Neuronal stem cell (in vitro differentiated cells): ENCODE measurements around the gene TRIM61.
"Not testable (repeated sequence)": the region's sequence is repeated elsewhere in the genome, so short reads cannot be mapped to it uniquely, and the experiment has no call there.

ENCODE experiments used
- DNase-seq: peaks from one replicate; pipeline ENCODE4 v3.0.0-alpha.2; 2013; ENCODE audit warnings: low spot score
- H2AFZ ChIP-seq: one replicate; pipeline ENCODE4 v1.6.1; 2013; ENCODE audit warnings: mild to moderate bottlenecking, low read length, inconsistent platforms
- H2AK5ac ChIP-seq: 2 replicates; pipeline ENCODE4 v1.6.1; 2013; ENCODE audit warnings: low read depth, mild to moderate bottlenecking, inconsistent platforms, low read length, moderate library complexity, mixed read lengths
- H2BK120ac ChIP-seq: 2 replicates; pipeline ENCODE4 v1.6.1; 2013; ENCODE audit warnings: low read depth, mild to moderate bottlenecking, inconsistent platforms, low read length, moderate library complexity, mixed read lengths
- H2BK12ac ChIP-seq: one replicate; pipeline ENCODE4 v1.6.1; 2013; ENCODE audit warnings: low read length, inconsistent platforms
- H2BK15ac ChIP-seq: 2 replicates; pipeline ENCODE4 v1.6.1; 2013; ENCODE audit warnings: mild to moderate bottlenecking, low read length, inconsistent platforms, mixed read lengths
- H2BK5ac ChIP-seq: one replicate; pipeline ENCODE4 v1.6.1; 2013; ENCODE audit warnings: inconsistent platforms, mild to moderate bottlenecking, low read length, moderate library complexity
- H3K14ac ChIP-seq: one replicate; pipeline ENCODE4 v1.6.1; 2013; ENCODE audit warnings: low read length, inconsistent platforms
- H3K18ac ChIP-seq: 2 replicates; pipeline ENCODE4 v1.6.1; 2013; ENCODE audit warnings: low read length, inconsistent platforms
- H3K23ac ChIP-seq: 2 replicates; pipeline ENCODE4 v1.6.1; 2013; ENCODE audit warnings: low read depth, mild to moderate bottlenecking, mixed read lengths, low read length, inconsistent platforms; ENCODE audit not compliant: poor library complexity
- H3K27ac ChIP-seq: replicated peaks from 3 replicates; pipeline ENCODE4 v1.5.1; 2013; ENCODE audit warnings: low read length, inconsistent platforms
- H3K27me3 ChIP-seq, 3 experiments: 2 replicates each; pipeline ENCODE4 v1.6.1; 2013; ENCODE audit warnings: low read length in 3 of 3, mild to moderate bottlenecking in 2 of 3, inconsistent platforms in 1 of 3, low read depth in 1 of 3, mixed read lengths in 1 of 3, moderate library complexity in 1 of 3; ENCODE audit not compliant: control insufficient read depth in 3 of 3, insufficient read depth in 3 of 3
- H3K36me3 ChIP-seq, 2 donors: replicated peaks in 1 of 2; 2 replicates each; pipeline ENCODE4 v1.6.1; 2013; ENCODE audit warnings: low read length in 2 of 2; ENCODE audit not compliant: control insufficient read depth in 2 of 2, insufficient read depth in 2 of 2
- H3K4ac ChIP-seq: 2 replicates; pipeline ENCODE4 v1.6.1; 2013; ENCODE audit warnings: inconsistent platforms, mild to moderate bottlenecking, low read length, moderate library complexity
- H3K4me1 ChIP-seq, 2 donors: 1 replicate in 1 of 2; 2 replicates in 1 of 2; pipeline ENCODE4 v1.6.1; 2013; ENCODE audit warnings: low read length in 2 of 2, low read depth in 1 of 2; ENCODE audit not compliant: control insufficient read depth in 2 of 2, insufficient read depth in 1 of 2
- H3K4me2 ChIP-seq: one replicate; pipeline ENCODE4 v1.6.1; 2013; ENCODE audit warnings: mild to moderate bottlenecking, low read length, inconsistent platforms; ENCODE audit not compliant: insufficient read depth, poor library complexity, severe bottlenecking
- H3K4me3 ChIP-seq, 2 donors: 2 replicates each; pipeline ENCODE4 v1.5.1; 2013; ENCODE audit warnings: low read length in 2 of 2, mild to moderate bottlenecking in 2 of 2, inconsistent platforms in 1 of 2, moderate library complexity in 1 of 2
- H3K79me1 ChIP-seq: one replicate; pipeline ENCODE4 v1.6.1; 2013; ENCODE audit warnings: low read depth, mild to moderate bottlenecking, inconsistent platforms, low read length, moderate library complexity
- H3K9ac ChIP-seq: one replicate; pipeline ENCODE4 v1.6.1; 2013; ENCODE audit warnings: mild to moderate bottlenecking, low read depth, low read length, inconsistent platforms; ENCODE audit not compliant: poor library complexity
- H3K9me3 ChIP-seq, 2 donors: replicated peaks in 1 of 2; 2 replicates each; pipeline versions ENCODE3 to v1.6.1; 2013; ENCODE audit warnings: low read length in 2 of 2, mild to moderate bottlenecking in 2 of 2, inconsistent platforms in 1 of 2, low read depth in 1 of 2, mixed read lengths in 1 of 2, moderate library complexity in 1 of 2; ENCODE audit not compliant: control insufficient read depth in 2 of 2, insufficient read depth in 1 of 2
- H4K8ac ChIP-seq: one replicate; pipeline ENCODE4 v1.6.1; 2013; ENCODE audit warnings: low read depth, mild to moderate bottlenecking, inconsistent platforms, low read length, moderate library complexity
- H4K91ac ChIP-seq: one replicate; pipeline ENCODE4 v1.6.1; 2013; ENCODE audit warnings: low read length, low read depth, mild to moderate bottlenecking, inconsistent platforms; ENCODE audit not compliant: poor library complexity
- WGBS, 2 donors: extraction: QIAGEN DNeasy Blood & Tissue Kit; methylation state at CpG; one replicate each; pipeline ENCODE4 v1.1.7; 2013; ENCODE audit warnings: missing lambda C conversion rate in 2 of 2, mixed read lengths in 1 of 2; ENCODE audit not compliant: insufficient read length in 2 of 2, insufficient replicate concordance in 1 of 2; ENCODE audit errors: extremely low coverage in 2 of 2; 5-methylcytosine and 5-hydroxymethylcytosine counted together

TRIM61 gene

DNA sequence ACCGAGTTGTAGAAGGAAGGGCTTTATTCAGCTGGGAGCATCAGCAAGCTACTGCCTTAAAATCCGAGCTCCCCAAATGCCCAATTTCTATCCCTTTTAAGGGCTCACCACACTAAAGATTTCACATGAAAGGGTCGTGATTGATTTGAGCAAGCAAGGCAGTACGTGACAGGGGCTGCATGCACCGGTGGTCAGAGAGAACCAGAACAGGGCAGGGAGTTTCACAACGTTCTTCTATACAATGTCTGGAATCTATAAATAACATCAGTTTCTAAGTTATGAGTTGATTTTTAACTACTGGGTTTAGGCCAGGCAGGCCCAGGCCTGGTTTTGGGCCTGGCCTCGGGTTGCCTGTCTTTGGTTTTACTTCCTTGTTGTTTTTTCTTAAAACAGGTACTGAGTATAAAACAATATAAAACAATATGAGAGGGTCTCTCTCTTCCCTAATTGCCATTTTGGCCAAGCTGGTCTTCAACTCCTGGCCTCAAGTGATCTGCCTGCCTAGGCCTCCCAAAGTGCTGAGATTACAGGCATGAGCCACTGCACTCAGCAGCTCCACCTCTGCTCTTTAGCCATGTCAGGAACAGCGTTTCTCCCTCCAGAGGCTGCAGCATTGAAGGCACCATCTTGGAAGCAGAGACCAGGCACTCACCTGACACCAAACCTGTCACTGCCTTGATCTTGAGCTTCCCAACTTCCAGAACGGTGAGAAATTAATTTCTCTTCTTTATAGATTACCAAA, 41.4 kb downstream of the TRIM61 start:
- not testable (repeated sequence) for H3K14ac ChIP-seq, H2AK5ac ChIP-seq, DNase-seq, H3K27me3 ChIP-seq, H2BK5ac ChIP-seq, H3K4me3 ChIP-seq, H3K23ac ChIP-seq, H3K18ac ChIP-seq, H4K91ac ChIP-seq, H3K36me3 ChIP-seq, H2BK12ac ChIP-seq, H2BK15ac ChIP-seq, H2BK120ac ChIP-seq, H3K79me1 ChIP-seq, H3K9ac ChIP-seq, H4K8ac ChIP-seq, H3K9me3 ChIP-seq, H3K4ac ChIP-seq, H3K27ac ChIP-seq, H3K4me1 ChIP-seq, H3K4me2 ChIP-seq
- no CpG with 5 or more reads among the region's 9 CpGs for WGBS, 2 donors
- H2AFZ ChIP-seq: peak overlapping the region; percentile 29

DNA sequence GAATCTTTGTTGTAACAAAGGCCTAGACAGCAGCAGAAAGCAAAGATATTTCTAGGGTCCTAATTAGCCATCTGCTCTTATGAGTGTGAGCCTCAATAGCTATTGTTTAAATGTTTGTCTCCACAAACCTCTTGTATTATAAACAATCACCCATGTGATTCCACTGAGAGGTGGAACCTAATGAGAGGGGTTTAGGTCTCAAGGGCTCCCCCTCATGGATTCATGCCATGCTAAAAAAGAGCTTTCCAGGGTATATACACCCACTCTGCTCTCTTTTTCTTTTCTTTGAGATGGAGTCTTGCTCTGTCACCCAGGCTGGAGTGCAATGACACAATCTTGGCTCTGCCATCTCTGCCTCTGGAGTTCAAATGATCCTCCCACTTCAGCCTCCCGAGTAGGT, 42.1 kb downstream of the TRIM61 start:
- Histone ChIP-seq H3K9me3 (no peaks in the 10 kb centered on the region), H3K79me1 (no peaks in the 10 kb centered on the region), H3K18ac (no peak overlapping the region), H3K23ac (no peak overlapping the region), H2BK120ac (no peak overlapping the region), H4K91ac (no peak overlapping the region), H2BK5ac (no peak overlapping the region), H2BK12ac (no peak overlapping the region), H3K14ac (no peak overlapping the region), H3K27me3 (no peaks in the 10 kb centered on the region), H3K27ac (no peak overlapping the region), H3K4ac (no peak overlapping the region), H3K4me2 (no peak overlapping the region), H3K9ac (no peak overlapping the region), H3K4me1 (peaks cover 0 to 4% of the 10 kb centered on the region in 2 donors), H2AFZ (no peak overlapping the region), H4K8ac (no peak overlapping the region), H3K4me3 (no peak overlapping the region), H2AK5ac (no peak overlapping the region), H2BK15ac (no peak overlapping the region), H3K36me3 (no peaks in the 10 kb centered on the region)
- no peak for DNase-seq
- WGBS, 2 donors: no CpG with 5 or more reads among the region's 1 CpG

DNA sequence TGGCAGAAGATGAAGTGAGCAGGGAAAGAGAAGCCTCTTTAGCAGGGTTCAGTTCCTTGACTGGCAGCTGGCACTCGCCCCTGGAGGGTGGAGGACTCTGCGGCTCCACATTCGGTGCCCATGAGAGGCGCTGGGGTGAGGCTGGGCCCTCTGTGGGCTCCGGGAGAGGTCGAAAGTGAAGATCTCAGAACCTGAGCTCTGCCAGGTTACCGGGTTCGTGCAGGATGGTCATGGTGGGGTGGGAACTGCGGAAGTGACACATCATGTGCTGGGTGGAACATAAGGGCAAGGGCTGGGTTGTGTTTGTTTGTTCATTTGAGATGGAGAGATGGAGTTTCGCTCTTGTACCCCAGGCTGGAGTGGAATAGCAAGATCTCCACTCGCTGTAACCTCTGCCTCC, 44.2 kb downstream of the TRIM61 start:
- H3K14ac ChIP-seq: no peak overlapping the region

DNA sequence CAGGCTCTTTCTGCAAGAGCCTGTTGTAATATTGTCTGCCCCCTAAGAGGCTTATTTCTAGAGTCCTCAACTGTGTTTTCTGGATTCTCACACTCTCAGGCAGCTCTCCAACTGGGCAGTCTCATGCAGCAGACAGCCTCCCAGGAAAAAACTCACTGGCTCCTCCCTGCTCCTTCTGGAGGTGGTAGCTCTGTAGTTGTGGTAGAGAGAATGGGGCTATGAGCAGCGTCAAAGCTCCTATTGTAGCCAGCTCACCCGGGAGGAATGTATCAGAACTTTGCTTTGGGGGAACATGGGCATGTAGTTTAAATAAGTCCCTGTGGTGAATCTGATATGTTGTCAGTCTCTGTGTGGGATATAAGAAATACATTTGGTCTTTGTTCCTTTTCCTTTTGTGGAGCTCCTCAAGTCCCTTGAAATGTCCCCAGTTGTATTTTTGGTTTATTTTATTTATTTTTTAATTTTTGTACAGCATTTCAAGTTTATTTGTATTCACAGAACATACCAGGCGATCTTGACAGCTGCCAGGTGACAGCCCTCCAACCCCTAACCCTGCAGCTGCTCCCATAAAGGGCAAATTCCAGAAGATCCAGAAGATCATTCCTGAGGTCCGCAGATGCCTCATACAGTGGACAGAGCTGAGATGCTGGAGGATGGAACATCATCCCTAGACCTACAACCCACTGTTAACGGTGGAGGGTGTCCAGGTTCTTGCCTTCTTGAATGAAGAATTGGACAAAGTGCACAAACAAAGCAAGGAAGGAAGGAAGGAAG, 45.7 kb downstream of the TRIM61 start:
- Histone ChIP-seq H3K9me3 (no peaks in the 10 kb centered on the region), H3K79me1 (no peaks in the 10 kb centered on the region), H3K4me2 (no peak overlapping the region), H4K8ac (no peak overlapping the region), H2BK120ac (no peak overlapping the region), H2BK12ac (no peak overlapping the region), H3K4ac (no peak overlapping the region), H2AFZ (no peak overlapping the region), H4K91ac (no peak overlapping the region), H3K27me3 (no peaks in the 10 kb centered on the region), H3K18ac (no peak overlapping the region), H2AK5ac (no peak overlapping the region), H3K27ac (no peak overlapping the region), H3K14ac (no peak overlapping the region), H3K23ac (no peak overlapping the region), H3K36me3 (no peaks in the 10 kb centered on the region), H3K4me3 (no peak overlapping the region), H3K9ac (no peak overlapping the region), H3K4me1 (no peaks in the 10 kb centered on the region), H2BK5ac (no peak overlapping the region), H2BK15ac (no peak overlapping the region)
- no peak for DNase-seq
- WGBS, 2 donors: no CpG with 5 or more reads among the region's 5 CpGs

More for the DNA sequence above, 44.2 kb downstream of the TRIM61 start:
- H2AFZ ChIP-seq: no peak overlapping the region
- no peak overlapping the region for H2BK120ac ChIP-seq
- H3K4me1 ChIP-seq: peaks cover 0 to 3% of the 10 kb centered on the region in 2 donors
- H3K4me2 ChIP-seq: no peak overlapping the region
- H3K27me3 ChIP-seq: no peaks in the 10 kb centered on the region
- no peak overlapping the region for H3K27ac ChIP-seq
- no peak overlapping the region for H4K91ac ChIP-seq
- no peak overlapping the region for H3K23ac ChIP-seq
- no peaks in the 10 kb centered on the region for H3K9me3 ChIP-seq
- DNase-seq: no peak
- H3K79me1 ChIP-seq: no peaks in the 10 kb centered on the region
- no peak overlapping the region for H2BK12ac ChIP-seq
- H3K9ac ChIP-seq: no peak overlapping the region
- no peak overlapping the region for H2BK5ac ChIP-seq
- no peak overlapping the region for H3K4ac ChIP-seq
- H4K8ac ChIP-seq: no peak overlapping the region
- no CpG with 5 or more reads among the region's 11 CpGs for whole genome bisulfite sequencing, 2 donors
- no peaks in the 10 kb centered on the region for H3K36me3 ChIP-seq
- H2BK15ac ChIP-seq: peak overlapping the region; percentile 50
- H3K18ac ChIP-seq: peak overlapping the region; percentile 51
- no peak overlapping the region for H3K4me3 ChIP-seq
- peak overlapping the region; percentile 53 for H2AK5ac ChIP-seq
